Measurements from ENCODE around the gene GCNA. TPM values are rescaled to one million over a fixed set of nuclear protein-coding genes. Genes with fewer than 3 reads are reported as not detected.

GCNA gene
- total RNA-seq, 1 experiment from 2014 or later, result 0.98 TPM

DNA sequence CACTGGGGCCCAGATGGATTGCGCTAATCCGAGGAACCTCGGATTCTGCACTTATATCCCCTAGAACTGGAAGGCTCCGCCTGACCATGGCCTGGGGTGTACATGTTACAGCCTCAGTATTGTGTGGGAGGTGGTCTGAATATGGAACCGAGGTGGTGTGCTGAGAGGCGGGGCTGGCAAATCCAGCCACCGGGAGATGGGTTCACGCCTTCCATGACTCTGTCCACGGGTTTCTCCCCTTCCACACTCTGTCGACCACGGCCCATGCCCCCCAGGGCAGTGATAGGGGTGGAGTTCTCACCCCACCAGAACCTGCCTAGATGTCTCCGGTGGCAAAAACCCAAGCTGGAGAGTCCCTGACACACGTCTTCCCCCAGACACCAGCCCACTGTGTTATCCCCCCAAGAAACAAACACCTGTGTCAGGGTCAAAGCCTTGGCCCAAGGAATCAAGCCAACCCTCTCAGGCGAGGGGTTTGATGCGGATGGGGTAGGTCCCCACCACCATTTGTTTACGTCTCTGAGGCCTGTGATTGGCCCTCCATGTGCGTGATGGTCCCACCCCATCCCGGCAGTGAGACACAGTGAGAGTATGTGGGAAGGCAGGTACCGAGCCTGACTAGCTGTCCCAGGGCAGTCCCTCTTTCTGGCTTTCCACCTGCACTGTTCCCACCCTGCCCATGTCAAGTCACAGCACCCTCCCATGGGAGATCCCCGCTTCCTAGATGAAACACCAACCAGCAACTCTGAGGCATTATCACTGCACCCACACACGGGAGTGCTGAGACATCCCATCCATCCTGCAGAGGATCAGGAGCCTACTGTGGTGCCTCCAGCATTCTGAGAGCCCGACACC is 82.6 kb downstream of the GCNA start:
- Histone ChIP-seq H3K4me1 (ENCODE audit: control insufficient read depth in 1 of 2, insufficient read depth in 2 of 2, low read length in 2 of 2) (no peaks in the 10 kb centered on the region; a peak in 1 of 4 replicates), H3K9me2 (ENCODE audit: insufficient read depth) (no peaks in the 10 kb centered on the region), H4K20me1 (ENCODE audit: insufficient read depth) (no peaks in the 10 kb centered on the region), H3K9ac (ENCODE audit: low read length) (no peak overlapping the region), H2AFZ (ENCODE audit: low read depth, low read length, poor library complexity, severe bottlenecking) (no peak overlapping the region), H3K4me2 (ENCODE audit: low read length) (no peak overlapping the region), H3K79me2 (ENCODE audit: insufficient read depth, low read length) (no peaks in the 10 kb centered on the region), H3K27me3 (ENCODE audit: insufficient read depth, low read length) (no peaks in the 10 kb centered on the region), H3K27ac (ENCODE audit: low read depth, low read length) (no peak overlapping the region), H3K4me3 (replicated peaks in 1 of 2; ENCODE audit: low read depth in 1 of 2, low read length in 2 of 2) (no peak overlapping the region), H3K9me3 (ENCODE audit: control insufficient read depth in 1 of 2, insufficient read depth in 1 of 2, low read depth in 1 of 2, low read length in 2 of 2) (no peaks in the 10 kb centered on the region), H3K36me3 (ENCODE audit: control insufficient read depth in 1 of 2, insufficient read depth in 2 of 2, low read length in 2 of 2) (no peaks in the 10 kb centered on the region)
- TF ChIP-seq TCF7L2 (IDR thresholded peaks at IDR 0.05; ENCODE audit: borderline replicate concordance, extremely low read depth, insufficient read depth, insufficient read length) (no peak), EZH2 (IDR thresholded peaks at IDR 0.05) (no peak), JUND (IDR thresholded peaks at IDR 0.05) (no peak), ZNF274 (IDR thresholded peaks at IDR 0.05; ENCODE audit: low read depth, low read length) (no peak), EGR1 (IDR thresholded peaks at IDR 0.05; ENCODE audit: low read depth) (no peak), FOSL1 (IDR thresholded peaks at IDR 0.05; ENCODE audit: low read depth) (no peak), ELF1 (IDR thresholded peaks at IDR 0.05; ENCODE audit: borderline replicate concordance, low read depth) (no peak), POLR2AphosphoS5 (IDR thresholded peaks at IDR 0.05; ENCODE audit: low read depth, low read length) (no peak), POLR2A (IDR thresholded peaks at IDR 0.05; ENCODE audit: borderline replicate concordance, extremely low read depth, insufficient read depth, insufficient read length) (no peak), ZFX (IDR thresholded peaks at IDR 0.05) (no peak), CEBPB (IDR thresholded peaks at IDR 0.05; ENCODE audit: low read depth) (no peak), EZH2phosphoT487 (IDR thresholded peaks at IDR 0.05; ENCODE audit: borderline replicate concordance) (no peak)
- TF ChIP-seq, protein P1, sequence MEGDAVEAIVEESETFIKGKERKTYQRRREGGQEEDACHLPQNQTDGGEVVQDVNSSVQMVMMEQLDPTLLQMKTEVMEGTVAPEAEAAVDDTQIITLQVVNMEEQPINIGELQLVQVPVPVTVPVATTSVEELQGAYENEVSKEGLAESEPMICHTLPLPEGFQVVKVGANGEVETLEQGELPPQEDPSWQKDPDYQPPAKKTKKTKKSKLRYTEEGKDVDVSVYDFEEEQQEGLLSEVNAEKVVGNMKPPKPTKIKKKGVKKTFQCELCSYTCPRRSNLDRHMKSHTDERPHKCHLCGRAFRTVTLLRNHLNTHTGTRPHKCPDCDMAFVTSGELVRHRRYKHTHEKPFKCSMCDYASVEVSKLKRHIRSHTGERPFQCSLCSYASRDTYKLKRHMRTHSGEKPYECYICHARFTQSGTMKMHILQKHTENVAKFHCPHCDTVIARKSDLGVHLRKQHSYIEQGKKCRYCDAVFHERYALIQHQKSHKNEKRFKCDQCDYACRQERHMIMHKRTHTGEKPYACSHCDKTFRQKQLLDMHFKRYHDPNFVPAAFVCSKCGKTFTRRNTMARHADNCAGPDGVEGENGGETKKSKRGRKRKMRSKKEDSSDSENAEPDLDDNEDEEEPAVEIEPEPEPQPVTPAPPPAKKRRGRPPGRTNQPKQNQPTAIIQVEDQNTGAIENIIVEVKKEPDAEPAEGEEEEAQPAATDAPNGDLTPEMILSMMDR (IDR thresholded peaks at IDR 0.05 in 2 of 3, conservative IDR thresholded peaks at IDR 0.05 in 1 of 3; ENCODE audit: borderline replicate concordance in 1 of 3, insufficient read depth in 1 of 3, low read depth in 2 of 3, low read length in 2 of 3), result no peak
- TF ChIP-seq, protein P2, sequence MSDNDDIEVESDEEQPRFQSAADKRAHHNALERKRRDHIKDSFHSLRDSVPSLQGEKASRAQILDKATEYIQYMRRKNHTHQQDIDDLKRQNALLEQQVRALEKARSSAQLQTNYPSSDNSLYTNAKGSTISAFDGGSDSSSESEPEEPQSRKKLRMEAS (IDR thresholded peaks at IDR 0.05), result no peak
- TF ChIP-seq, protein P3, sequence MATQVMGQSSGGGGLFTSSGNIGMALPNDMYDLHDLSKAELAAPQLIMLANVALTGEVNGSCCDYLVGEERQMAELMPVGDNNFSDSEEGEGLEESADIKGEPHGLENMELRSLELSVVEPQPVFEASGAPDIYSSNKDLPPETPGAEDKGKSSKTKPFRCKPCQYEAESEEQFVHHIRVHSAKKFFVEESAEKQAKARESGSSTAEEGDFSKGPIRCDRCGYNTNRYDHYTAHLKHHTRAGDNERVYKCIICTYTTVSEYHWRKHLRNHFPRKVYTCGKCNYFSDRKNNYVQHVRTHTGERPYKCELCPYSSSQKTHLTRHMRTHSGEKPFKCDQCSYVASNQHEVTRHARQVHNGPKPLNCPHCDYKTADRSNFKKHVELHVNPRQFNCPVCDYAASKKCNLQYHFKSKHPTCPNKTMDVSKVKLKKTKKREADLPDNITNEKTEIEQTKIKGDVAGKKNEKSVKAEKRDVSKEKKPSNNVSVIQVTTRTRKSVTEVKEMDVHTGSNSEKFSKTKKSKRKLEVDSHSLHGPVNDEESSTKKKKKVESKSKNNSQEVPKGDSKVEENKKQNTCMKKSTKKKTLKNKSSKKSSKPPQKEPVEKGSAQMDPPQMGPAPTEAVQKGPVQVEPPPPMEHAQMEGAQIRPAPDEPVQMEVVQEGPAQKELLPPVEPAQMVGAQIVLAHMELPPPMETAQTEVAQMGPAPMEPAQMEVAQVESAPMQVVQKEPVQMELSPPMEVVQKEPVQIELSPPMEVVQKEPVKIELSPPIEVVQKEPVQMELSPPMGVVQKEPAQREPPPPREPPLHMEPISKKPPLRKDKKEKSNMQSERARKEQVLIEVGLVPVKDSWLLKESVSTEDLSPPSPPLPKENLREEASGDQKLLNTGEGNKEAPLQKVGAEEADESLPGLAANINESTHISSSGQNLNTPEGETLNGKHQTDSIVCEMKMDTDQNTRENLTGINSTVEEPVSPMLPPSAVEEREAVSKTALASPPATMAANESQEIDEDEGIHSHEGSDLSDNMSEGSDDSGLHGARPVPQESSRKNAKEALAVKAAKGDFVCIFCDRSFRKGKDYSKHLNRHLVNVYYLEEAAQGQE (IDR thresholded peaks at IDR 0.05; ENCODE audit: low read depth), result no peak
- TF ChIP-seq, protein P4, sequence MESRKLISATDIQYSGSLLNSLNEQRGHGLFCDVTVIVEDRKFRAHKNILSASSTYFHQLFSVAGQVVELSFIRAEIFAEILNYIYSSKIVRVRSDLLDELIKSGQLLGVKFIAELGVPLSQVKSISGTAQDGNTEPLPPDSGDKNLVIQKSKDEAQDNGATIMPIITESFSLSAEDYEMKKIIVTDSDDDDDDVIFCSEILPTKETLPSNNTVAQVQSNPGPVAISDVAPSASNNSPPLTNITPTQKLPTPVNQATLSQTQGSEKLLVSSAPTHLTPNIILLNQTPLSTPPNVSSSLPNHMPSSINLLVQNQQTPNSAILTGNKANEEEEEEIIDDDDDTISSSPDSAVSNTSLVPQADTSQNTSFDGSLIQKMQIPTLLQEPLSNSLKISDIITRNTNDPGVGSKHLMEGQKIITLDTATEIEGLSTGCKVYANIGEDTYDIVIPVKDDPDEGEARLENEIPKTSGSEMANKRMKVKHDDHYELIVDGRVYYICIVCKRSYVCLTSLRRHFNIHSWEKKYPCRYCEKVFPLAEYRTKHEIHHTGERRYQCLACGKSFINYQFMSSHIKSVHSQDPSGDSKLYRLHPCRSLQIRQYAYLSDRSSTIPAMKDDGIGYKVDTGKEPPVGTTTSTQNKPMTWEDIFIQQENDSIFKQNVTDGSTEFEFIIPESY (IDR thresholded peaks at IDR 0.05; ENCODE audit: extremely low read depth, insufficient replicate concordance, low read length), result no peak
- CTCF ChIA-PET, result no interaction called here
- BruUV-seq (replicated peaks), result no TSS peak
- RAD21 ChIA-PET (ENCODE audit: low non-redundant PET in 1 of 2, low total read pairs in 2 of 2, uncharacterized antibody in 2 of 2, unreplicated experiment in 2 of 2), result no interaction called here
- DNase-seq (ENCODE audit: low read depth, low spot score) (no peak), ATAC-seq (no peak)
- intact Hi-C loops (cut with micrococcal nuclease), result no loop called here
- POLR2A ChIA-PET, result no interaction called here

Measured in HCT116 (cell line).